Type B pancreatic cell (in vitro differentiated cells): ENCODE results near the gene INPP4A. TPM values are rescaled to one million over a fixed set of nuclear protein-coding genes. Genes with fewer than 3 reads are reported as not detected.

Experiments used
- DNase-seq: peaks from one replicate; pipeline ENCODE4 v3.0.0; 2021; ENCODE audit warnings: mixed read lengths; ENCODE audit not compliant: unreplicated experiment; ENCODE audit errors: extremely low spot score
- H3K27ac Mint-ChIP-seq: 2 replicates; pipeline ENCODE4 v1.8.0; 2021; ENCODE audit warnings: mild to moderate bottlenecking, mixed read lengths
- H3K27me3 Mint-ChIP-seq: 2 replicates; pipeline ENCODE4 v1.8.0; 2021; ENCODE audit warnings: mixed read lengths
- H3K36me3 Mint-ChIP-seq: 2 replicates; pipeline ENCODE4 v1.8.0; 2021; ENCODE audit warnings: mixed read lengths
- H3K4me1 Mint-ChIP-seq: one replicate; pipeline ENCODE4 v1.8.0; 2021; ENCODE audit warnings: mixed read lengths; ENCODE audit not compliant: unreplicated experiment
- H3K4me3 Mint-ChIP-seq: 2 replicates; pipeline ENCODE4 v1.8.0; 2021; ENCODE audit warnings: mild to moderate bottlenecking, mixed read lengths
- H3K9me3 Mint-ChIP-seq: 2 replicates; pipeline ENCODE4 v1.8.0; 2021; ENCODE audit warnings: mixed read lengths
- total RNA-seq: library from RNA; stranded (reverse); gene quantifications from 2 replicates; pipeline ENCODE4 v1.2.1, GENCODE V29; 2021; ENCODE audit warnings: low replicate concordance
- TF ChIP-seq, protein P1 (sequence below): fragments of 200-600 bp; sonication (generic); conservative IDR thresholded peaks from 2 replicates; pipeline ENCODE4 v1.5.0; 2021; ENCODE audit warnings: antibody characterized with exemption, mild to moderate bottlenecking

Gene INPP4A
- total RNA-seq, 1 donor from 2014 or later, result 37.6 TPM

DNA sequence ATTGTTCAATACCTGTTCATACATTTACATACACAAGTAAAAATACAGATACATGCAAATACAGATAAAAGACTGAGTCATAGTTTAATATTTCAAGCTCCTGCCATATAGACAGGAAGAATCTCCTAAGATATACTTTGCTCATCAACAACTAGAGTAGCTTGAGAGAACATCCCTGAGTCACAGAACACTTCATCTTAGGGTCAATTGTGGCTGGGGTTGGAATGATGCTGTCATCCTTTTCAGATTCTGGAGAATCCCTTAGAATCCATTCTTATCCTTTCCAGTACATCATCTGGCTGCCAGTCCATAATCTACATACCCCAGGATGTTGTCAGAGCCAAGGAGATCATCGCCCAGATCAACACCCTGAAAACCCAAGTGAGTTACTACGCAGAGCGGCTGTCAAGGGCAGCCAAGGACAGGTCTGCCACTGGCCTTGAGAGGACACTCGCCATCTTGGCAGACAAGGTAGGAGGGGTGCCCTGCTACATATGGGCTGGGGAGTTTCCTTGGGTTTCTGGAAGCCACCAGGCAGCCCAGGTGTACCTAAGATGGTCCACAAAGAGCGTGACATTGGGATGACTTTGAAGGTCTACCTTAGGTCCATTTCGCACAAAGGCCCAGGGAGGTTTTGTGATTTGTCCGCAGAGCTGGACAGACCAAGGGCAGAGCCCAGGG, 108.0 kb downstream of the INPP4A start:
- Mint-ChIP-seq H3K27me3 (no peaks in the 10 kb centered on the region), H3K4me3 (no peak overlapping the region), H3K4me1 (no peaks in the 10 kb centered on the region), H3K27ac (no peak overlapping the region), H3K36me3 (peaks cover 20% of the 10 kb centered on the region), H3K9me3 (no peaks in the 10 kb centered on the region)
- TF ChIP-seq, protein P1, sequence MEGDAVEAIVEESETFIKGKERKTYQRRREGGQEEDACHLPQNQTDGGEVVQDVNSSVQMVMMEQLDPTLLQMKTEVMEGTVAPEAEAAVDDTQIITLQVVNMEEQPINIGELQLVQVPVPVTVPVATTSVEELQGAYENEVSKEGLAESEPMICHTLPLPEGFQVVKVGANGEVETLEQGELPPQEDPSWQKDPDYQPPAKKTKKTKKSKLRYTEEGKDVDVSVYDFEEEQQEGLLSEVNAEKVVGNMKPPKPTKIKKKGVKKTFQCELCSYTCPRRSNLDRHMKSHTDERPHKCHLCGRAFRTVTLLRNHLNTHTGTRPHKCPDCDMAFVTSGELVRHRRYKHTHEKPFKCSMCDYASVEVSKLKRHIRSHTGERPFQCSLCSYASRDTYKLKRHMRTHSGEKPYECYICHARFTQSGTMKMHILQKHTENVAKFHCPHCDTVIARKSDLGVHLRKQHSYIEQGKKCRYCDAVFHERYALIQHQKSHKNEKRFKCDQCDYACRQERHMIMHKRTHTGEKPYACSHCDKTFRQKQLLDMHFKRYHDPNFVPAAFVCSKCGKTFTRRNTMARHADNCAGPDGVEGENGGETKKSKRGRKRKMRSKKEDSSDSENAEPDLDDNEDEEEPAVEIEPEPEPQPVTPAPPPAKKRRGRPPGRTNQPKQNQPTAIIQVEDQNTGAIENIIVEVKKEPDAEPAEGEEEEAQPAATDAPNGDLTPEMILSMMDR, result no peak
- DNase-seq, result no peak

DNA sequence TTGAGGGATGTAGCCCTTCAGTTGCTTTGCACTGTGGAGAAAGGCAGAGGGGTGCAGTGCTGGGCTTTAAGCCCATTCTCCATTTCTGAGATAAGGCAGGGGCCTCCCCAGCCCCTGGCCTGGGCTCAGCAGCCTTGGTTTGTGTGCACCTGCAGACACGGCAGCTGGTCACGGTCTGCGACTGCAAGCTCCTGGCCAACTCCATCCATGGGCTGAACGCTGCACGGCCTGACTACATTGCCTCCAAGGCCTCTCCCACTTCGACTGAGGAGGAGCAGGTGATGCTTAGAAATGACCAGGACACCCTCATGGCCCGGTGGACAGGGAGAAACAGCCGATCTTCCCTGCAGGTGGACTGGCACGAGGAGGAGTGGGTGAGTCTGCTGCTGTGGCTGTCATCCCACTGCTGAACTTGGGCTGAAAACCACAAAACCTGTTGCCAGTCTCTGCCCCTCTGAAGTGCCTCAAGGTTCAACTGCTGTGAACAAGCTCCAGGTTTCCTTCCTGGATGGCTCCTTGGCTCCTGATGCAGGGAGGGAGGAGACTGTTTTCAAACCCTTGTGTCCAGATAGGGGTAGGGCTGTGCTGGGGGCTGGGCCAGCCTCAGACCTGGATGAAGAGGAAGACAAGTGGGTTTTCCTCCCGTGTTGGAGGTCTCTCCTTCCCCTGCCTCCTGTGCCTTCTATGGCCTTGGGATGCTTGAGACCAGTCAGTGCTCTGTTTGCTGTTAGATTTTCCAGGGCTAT, 109.6 kb downstream of the INPP4A start:
- Mint-ChIP-seq H3K4me3 (no peak overlapping the region), H3K36me3 (peaks cover 19% of the 10 kb centered on the region), H3K4me1 (no peaks in the 10 kb centered on the region), H3K27ac (no peak overlapping the region), H3K27me3 (no peaks in the 10 kb centered on the region), H3K9me3 (no peaks in the 10 kb centered on the region)
- TF ChIP-seq, protein P1, result no peak
- DNase-seq, result no peak

DNA sequence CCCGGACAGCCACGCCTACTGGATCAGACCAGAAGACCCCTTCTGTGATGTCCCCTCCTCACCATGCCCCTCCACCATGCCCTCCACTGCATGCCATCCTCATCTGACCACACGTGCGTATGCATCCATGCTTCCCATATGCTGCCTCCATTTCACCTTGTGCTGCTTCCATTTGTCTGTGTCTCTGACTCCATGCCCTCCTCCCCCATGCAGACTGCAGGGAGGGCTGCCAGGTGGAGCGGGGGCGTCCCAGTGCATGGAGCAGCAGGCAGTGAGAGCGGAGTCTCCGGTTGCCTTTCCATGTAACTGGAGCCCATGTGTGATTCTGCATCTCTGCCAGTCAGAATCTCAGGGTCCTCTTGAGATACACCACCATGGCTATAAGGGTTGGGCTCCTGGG, 111.0 kb downstream of the INPP4A start:
- TF ChIP-seq, protein P1, result no peak
- Mint-ChIP-seq H3K9me3 (no peaks in the 10 kb centered on the region), H3K4me1 (no peaks in the 10 kb centered on the region), H3K36me3 (peaks cover 22% of the 10 kb centered on the region), H3K4me3 (no peak overlapping the region), H3K27me3 (no peaks in the 10 kb centered on the region), H3K27ac (no peak overlapping the region)
- DNase-seq, result no peak

DNA sequence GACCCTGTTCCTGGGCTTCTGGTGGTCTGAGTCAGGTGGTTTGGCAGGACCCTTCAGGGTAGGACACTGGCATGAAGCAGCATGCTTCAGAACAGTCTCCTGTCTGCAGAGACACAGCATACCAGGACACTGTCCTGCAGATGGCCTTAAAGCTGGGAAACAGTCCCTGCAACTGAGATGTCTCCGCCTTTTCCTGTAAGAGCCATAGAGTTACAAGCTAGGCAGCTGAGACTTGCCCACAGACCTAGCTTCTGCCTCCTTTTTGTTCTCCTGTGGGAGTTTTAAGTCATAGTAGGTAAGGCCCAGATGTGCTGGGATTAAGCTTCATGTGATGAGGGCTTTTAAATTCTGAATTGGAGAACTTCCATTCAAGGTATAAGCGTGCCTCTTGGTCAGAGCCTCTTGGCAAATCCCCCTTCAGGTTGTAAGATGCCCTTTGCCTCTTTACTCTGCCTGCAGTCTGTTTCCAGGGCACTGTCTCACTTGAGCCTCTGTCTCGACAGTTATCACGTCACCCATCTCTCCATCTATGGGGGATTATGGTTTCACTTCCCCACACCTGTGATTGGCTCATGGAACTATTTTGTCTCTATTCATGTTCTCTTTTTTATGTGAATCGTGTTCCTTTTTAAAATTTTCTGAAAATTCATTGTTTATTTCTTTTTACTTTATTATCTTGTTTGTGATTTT, 111.8 kb downstream of the INPP4A start:
- H3K9me3 Mint-ChIP-seq, result no peaks in the 10 kb centered on the region
- no peak for DNase-seq
- no peaks in the 10 kb centered on the region for H3K27me3 Mint-ChIP-seq
- peaks cover 22% of the 10 kb centered on the region for H3K36me3 Mint-ChIP-seq
- TF ChIP-seq, protein P1, result no peak
- no peaks in the 10 kb centered on the region for H3K4me1 Mint-ChIP-seq
- H3K27ac Mint-ChIP-seq, result no peak overlapping the region
- no peak overlapping the region for H3K4me3 Mint-ChIP-seq

DNA sequence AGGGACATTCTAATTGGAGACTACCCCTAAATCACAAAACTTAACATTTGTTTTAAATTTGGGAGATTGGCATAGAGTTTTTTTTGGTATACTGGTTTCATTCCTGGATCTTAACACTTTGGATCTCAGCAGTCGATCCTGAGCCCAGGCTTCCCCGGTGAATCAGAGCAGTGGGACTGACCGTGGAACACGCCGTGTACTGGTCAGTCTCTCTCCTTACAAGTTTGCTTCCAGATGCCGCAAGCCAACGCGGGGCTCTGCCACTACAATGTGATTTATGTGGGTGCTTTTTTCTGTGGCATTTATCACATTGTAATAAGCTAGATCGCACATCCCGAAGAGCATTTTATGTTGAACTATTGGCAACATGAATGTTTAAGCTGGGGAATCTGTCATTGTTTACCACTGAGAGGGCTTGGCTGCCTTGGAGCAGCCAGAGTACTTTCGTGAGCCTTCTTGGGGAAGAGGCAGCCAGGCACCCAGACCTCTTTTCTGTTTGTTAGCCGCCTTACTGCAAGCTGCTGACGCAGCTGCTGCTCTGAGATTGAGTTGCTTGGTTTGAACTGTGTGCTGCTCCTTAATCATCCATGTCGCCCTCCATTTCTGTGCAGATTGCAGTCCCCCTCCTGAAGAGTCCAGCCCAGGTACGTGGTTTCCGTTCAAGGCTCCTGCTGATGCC, 114.3 kb downstream of the INPP4A start:
- no peak for DNase-seq
- Mint-ChIP-seq H3K27me3 (no peaks in the 10 kb centered on the region), H3K27ac (no peak overlapping the region), H3K9me3 (no peaks in the 10 kb centered on the region), H3K4me3 (no peak overlapping the region), H3K4me1 (no peaks in the 10 kb centered on the region), H3K36me3 (peaks cover 12% of the 10 kb centered on the region)
- TF ChIP-seq, protein P1, result no peak
